Measurements from ENCODE around the gene POLE. TPM values are rescaled to one million over a fixed set of nuclear protein-coding genes. Genes with fewer than 3 reads are reported as not detected.
"Not testable (repeated sequence)": the region's sequence is repeated elsewhere in the genome, so short reads cannot be mapped to it uniquely, and the experiment has no call there.

POLE gene
- total and polyA plus RNA-seq, 2 donors from 2014 or later: 5.3 to 23.0 TPM

GRCh38 chr12:132602572-132603239 lies 84.4 kb downstream of the POLE start:
- H3K9me3 ChIP-seq (ENCODE audit: control insufficient read depth in 2 of 3, insufficient read depth in 1 of 3, low read length in 3 of 3): no peaks in the 10 kb centered on the region
- peak overlapping the region; percentile 72 to 82 for H3K27ac ChIP-seq (ENCODE audit: low read depth in 2 of 2, low read length in 2 of 2)
- FAIRE-seq (no peak), DNase-seq (peak; percentile 84 to 92 (median 88))
- peaks cover under 1% of the 10 kb centered on the region for H3K27me3 ChIP-seq (ENCODE audit: control insufficient read depth, insufficient read depth, low read length)
- intact Hi-C loops (cut with DNase I): no loop called here
- peaks cover 0 to 25% (median 0%) of the 10 kb centered on the region in 3 donors for H3K4me1 ChIP-seq (ENCODE audit: control insufficient read depth in 2 of 3, insufficient read depth in 2 of 3, low read depth in 1 of 3, low read length in 3 of 3)
- peak overlapping the region in 1 of 3 donors; percentile 4 for H3K9ac ChIP-seq (ENCODE audit: low read length in 3 of 3)
- H3K4me3 ChIP-seq (ENCODE audit: low read length in 3 of 3): peak overlapping the region in 1 of 3 donors; percentile 46
- TF ChIP-seq, protein P1, sequence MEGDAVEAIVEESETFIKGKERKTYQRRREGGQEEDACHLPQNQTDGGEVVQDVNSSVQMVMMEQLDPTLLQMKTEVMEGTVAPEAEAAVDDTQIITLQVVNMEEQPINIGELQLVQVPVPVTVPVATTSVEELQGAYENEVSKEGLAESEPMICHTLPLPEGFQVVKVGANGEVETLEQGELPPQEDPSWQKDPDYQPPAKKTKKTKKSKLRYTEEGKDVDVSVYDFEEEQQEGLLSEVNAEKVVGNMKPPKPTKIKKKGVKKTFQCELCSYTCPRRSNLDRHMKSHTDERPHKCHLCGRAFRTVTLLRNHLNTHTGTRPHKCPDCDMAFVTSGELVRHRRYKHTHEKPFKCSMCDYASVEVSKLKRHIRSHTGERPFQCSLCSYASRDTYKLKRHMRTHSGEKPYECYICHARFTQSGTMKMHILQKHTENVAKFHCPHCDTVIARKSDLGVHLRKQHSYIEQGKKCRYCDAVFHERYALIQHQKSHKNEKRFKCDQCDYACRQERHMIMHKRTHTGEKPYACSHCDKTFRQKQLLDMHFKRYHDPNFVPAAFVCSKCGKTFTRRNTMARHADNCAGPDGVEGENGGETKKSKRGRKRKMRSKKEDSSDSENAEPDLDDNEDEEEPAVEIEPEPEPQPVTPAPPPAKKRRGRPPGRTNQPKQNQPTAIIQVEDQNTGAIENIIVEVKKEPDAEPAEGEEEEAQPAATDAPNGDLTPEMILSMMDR (IDR thresholded peaks at IDR 0.05; ENCODE audit: borderline replicate concordance, extremely low read depth, insufficient read depth): no peak
- H3K36me3 ChIP-seq (ENCODE audit: control insufficient read depth in 2 of 3, insufficient read depth in 3 of 3, low read length in 3 of 3): no peaks in the 10 kb centered on the region

DNA sequence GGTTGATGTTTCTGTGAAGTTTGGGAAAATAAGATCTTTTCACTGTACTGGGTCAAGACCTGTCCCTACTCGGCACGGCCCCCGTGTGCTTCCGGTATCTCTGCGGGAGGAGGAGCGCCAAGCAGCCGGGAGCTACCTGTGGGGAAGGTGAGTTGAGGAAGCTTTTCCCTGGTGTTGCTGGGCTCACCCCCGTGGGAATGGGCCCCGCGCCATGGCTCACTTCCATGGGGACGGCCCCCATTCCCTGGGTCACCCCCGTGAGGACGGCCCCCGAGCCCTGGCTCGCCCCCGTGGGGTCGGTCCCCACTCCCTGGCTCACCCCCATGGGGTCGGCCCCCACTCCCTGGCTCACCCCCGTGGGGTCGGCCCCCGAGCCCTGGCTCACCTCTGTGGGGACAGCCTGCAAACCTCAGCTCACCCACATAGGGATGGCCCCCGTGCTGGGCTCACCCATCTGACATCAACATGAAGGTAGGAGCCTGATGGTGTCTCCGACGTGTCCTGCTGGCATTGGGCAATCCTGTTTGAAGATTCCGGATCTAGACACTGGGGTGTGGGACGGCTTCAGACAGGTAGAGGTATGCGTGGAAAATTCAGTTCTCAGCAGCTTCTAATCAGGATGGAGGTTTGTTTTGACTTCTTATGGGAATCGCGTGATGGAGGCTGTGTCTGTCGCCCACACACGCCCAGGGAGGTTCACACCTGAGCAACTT lies 85.8 kb downstream of the POLE start:
- DNase-seq (peak in 2 of 5 donors; percentile 70 to 75), FAIRE-seq (no peak)
- Histone ChIP-seq H3K27ac (ENCODE audit: low read depth in 2 of 2, low read length in 2 of 2) (no peak overlapping the region), H3K4me1 (ENCODE audit: control insufficient read depth in 2 of 3, insufficient read depth in 2 of 3, low read depth in 1 of 3, low read length in 3 of 3) (peaks cover 0 to 30% (median 4%) of the 10 kb centered on the region in 3 donors), H3K4me3 (ENCODE audit: low read length in 3 of 3) (no peak overlapping the region), H3K9me3 (ENCODE audit: control insufficient read depth in 2 of 3, insufficient read depth in 1 of 3, low read length in 3 of 3) (no peaks in the 10 kb centered on the region), H3K9ac (ENCODE audit: low read length in 3 of 3) (peak overlapping the region in 1 of 3 donors; percentile 71), H3K27me3 (ENCODE audit: control insufficient read depth, insufficient read depth, low read length) (peaks cover 4% of the 10 kb centered on the region), H3K36me3 (ENCODE audit: control insufficient read depth in 2 of 3, insufficient read depth in 3 of 3, low read length in 3 of 3) (no peaks in the 10 kb centered on the region)
- TF ChIP-seq, protein P1 (IDR thresholded peaks at IDR 0.05; ENCODE audit: borderline replicate concordance, extremely low read depth, insufficient read depth): no peak
- intact Hi-C loops (cut with DNase I): no loop called here

GRCh38 chr12:132600048-132601032 lies 86.8 kb downstream of the POLE start:
- H3K27me3 ChIP-seq (ENCODE audit: control insufficient read depth, insufficient read depth, low read length): peaks cover 4% of the 10 kb centered on the region
- H3K27ac ChIP-seq (ENCODE audit: low read depth in 2 of 2, low read length in 2 of 2): peak overlapping the region in 1 of 2 donors; percentile 53
- DNase-seq (peak; percentile 85 to 93 (median 89)), FAIRE-seq (no peak)
- TF ChIP-seq, protein P1 (IDR thresholded peaks at IDR 0.05; ENCODE audit: borderline replicate concordance, extremely low read depth, insufficient read depth): peak; percentile 63
- peaks cover 0 to 30% (median 4%) of the 10 kb centered on the region in 3 donors for H3K4me1 ChIP-seq (ENCODE audit: control insufficient read depth in 2 of 3, insufficient read depth in 2 of 3, low read depth in 1 of 3, low read length in 3 of 3)
- peak overlapping the region in 2 of 3 donors; percentile 36 to 71 for H3K9ac ChIP-seq (ENCODE audit: low read length in 3 of 3)
- H3K36me3 ChIP-seq (ENCODE audit: control insufficient read depth in 2 of 3, insufficient read depth in 3 of 3, low read length in 3 of 3): no peaks in the 10 kb centered on the region
- H3K4me3 ChIP-seq (ENCODE audit: low read length in 3 of 3): peak overlapping the region; percentile 31 to 68 (median 51)
- no peaks in the 10 kb centered on the region for H3K9me3 ChIP-seq (ENCODE audit: control insufficient read depth in 2 of 3, insufficient read depth in 1 of 3, low read length in 3 of 3)
- intact Hi-C loops (cut with DNase I): no loop called here

DNA sequence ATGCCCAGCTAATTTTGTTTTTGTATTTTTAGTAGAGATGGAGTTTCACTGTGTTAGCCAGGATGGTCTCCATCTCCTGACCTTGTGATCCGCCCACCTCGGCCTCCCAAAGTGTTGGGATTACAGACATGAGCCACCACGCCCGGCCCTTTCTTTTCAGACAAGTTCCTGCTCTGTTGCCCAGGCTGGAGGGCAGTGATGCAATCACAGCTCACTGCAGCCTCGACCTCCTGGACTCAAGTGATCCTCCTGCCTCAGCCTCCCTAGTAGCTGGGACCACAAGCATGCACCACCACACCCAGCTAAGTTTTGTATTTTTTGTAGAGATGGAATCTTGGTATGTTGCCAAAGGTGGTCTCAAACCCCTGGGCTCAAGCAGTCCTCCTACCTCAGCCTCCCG lies 87.6 kb downstream of the POLE start:
- FAIRE-seq; intact Hi-C loops (cut with DNase I): not testable (repeated sequence)

More for the DNA sequence above, 87.6 kb downstream of the POLE start:
- not testable (repeated sequence) for DNase-seq; H3K36me3 ChIP-seq (ENCODE audit: control insufficient read depth in 2 of 3, insufficient read depth in 3 of 3, low read length in 3 of 3); H3K9me3 ChIP-seq (ENCODE audit: control insufficient read depth in 2 of 3, insufficient read depth in 1 of 3, low read length in 3 of 3); H3K9ac ChIP-seq (ENCODE audit: low read length in 3 of 3); H3K27me3 ChIP-seq (ENCODE audit: control insufficient read depth, insufficient read depth, low read length); H3K27ac ChIP-seq (ENCODE audit: low read depth in 2 of 2, low read length in 2 of 2); H3K4me3 ChIP-seq (ENCODE audit: low read length in 3 of 3)
- peaks cover 0 to 28% (median 4%) of the 10 kb centered on the region in 3 donors for H3K4me1 ChIP-seq (ENCODE audit: control insufficient read depth in 2 of 3, insufficient read depth in 2 of 3, low read depth in 1 of 3, low read length in 3 of 3)

Measured in kidney (tissue), 14 donors.